CD4-positive, alpha-beta T cell (primary cell): ENCODE data around the gene TBX5. TPM values are rescaled to one million over a fixed set of nuclear protein-coding genes. Genes with fewer than 3 reads are reported as not detected.

Experiments used
- ATAC-seq: fragments of 200-7000 bp; cut with Tn5 transposase; one replicate; pipeline ENCODE4 v1.10.0; 2022; ENCODE audit warnings: mild to moderate bottlenecking; ENCODE audit not compliant: poor library complexity
- CTCF ChIA-PET: fragments of 350-600 bp; sonication (Branson Sonifier 250); formaldehyde crosslinking; loops from one replicate; lab custom pipeline; 2021; ENCODE audit warnings: antibody characterized with exemption, inconsistent platforms; lab: Charles Lee
- POLR2A ChIA-PET: fragments of 350-600 bp; sonication (Branson Sonifier 250); formaldehyde crosslinking; loops from one replicate; lab custom pipeline; 2021; ENCODE audit warnings: antibody characterized with exemption, inconsistent platforms; lab: Charles Lee
- DNase-seq, 14 experiments: peaks; one replicate each; pipeline ENCODE4 v3.0.0-alpha.2; 2013 to 2020; ENCODE audit warnings: mixed read lengths in 2 of 14
- H3K27ac ChIP-seq, 2 donors: one replicate each; pipeline versions ENCODE4 v1.5.1 to v1.7.0; 2013; ENCODE audit warnings: low read length in 2 of 2, low read depth in 1 of 2, mild to moderate bottlenecking in 1 of 2
- H3K27me3 ChIP-seq, 2 experiments: 1 replicate in 1 of 2; 2 replicates in 1 of 2; pipeline versions ENCODE4 v1.6.1 to v1.7.0; 2013; ENCODE audit warnings: low read length in 2 of 2, control low read depth in 1 of 2, mild to moderate bottlenecking in 1 of 2, moderate library complexity in 1 of 2; ENCODE audit not compliant: insufficient read depth in 2 of 2, control insufficient read depth in 1 of 2
- H3K36me3 ChIP-seq: one replicate; pipeline ENCODE4 v1.6.1; 2013; ENCODE audit warnings: low read length, control low read depth; ENCODE audit not compliant: insufficient read depth
- H3K4me1 ChIP-seq: one replicate; pipeline ENCODE4 v1.6.1; 2013; ENCODE audit warnings: low read length, control low read depth; ENCODE audit not compliant: insufficient read depth
- H3K4me3 ChIP-seq: one replicate; pipeline ENCODE4 v1.5.1; 2013; ENCODE audit warnings: mild to moderate bottlenecking, low read length, moderate library complexity
- H3K9me3 ChIP-seq, 2 experiments: 1 replicate in 1 of 2; 2 replicates in 1 of 2; pipeline versions ENCODE4 v1.6.1 to v1.7.0; 2013; ENCODE audit warnings: low read length in 2 of 2, mild to moderate bottlenecking in 2 of 2, control low read depth in 1 of 2, moderate library complexity in 1 of 2; ENCODE audit not compliant: control insufficient read depth in 1 of 2, insufficient read depth in 1 of 2
- H3K27ac Mint-ChIP-seq: one replicate; pipeline ENCODE4 v1.8.0; 2020; ENCODE audit warnings: mixed read lengths
- H3K27me3 Mint-ChIP-seq: one replicate; pipeline ENCODE4 v1.8.0; 2021; ENCODE audit warnings: mixed read lengths
- H3K36me3 Mint-ChIP-seq: one replicate; pipeline ENCODE4 v1.8.0; 2021; ENCODE audit warnings: low read depth, mixed read lengths
- H3K4me1 Mint-ChIP-seq: one replicate; pipeline ENCODE4 v1.8.0; 2021; ENCODE audit warnings: low read depth, mixed read lengths
- H3K4me3 Mint-ChIP-seq: one replicate; pipeline ENCODE4 v1.8.0; 2020; ENCODE audit warnings: mild to moderate bottlenecking, mixed read lengths
- H3K9me3 Mint-ChIP-seq: one replicate; pipeline ENCODE4 v1.8.0; 2020; ENCODE audit warnings: mixed read lengths
- CTCF ChIP-seq: fragments of 200-600 bp; IDR thresholded peaks from one replicate; pipeline ENCODE4 v1.8.0; 2022; ENCODE audit warnings: antibody characterized with exemption, mild to moderate bottlenecking
- intact Hi-C, 2 experiments: fragments of 100-400 bp; cut with DNase I in 1 of 2; cut with micrococcal nuclease in 1 of 2; formaldehyde crosslinking; loops; one replicate each; pipeline versions ENCODE4 v1.15.1 to v1.9.0; 2023 to 2025; cut with DNase I, micrococcal nuclease
- total RNA-seq, 174 experiments: library from RNA in 2 of 174; stranded (reverse) in 2 of 174; gene quantifications; one replicate each; pipeline ENCODE4 v1.2.3 and lab custom pipeline; 2021 to 2026

Gene TBX5
- total RNA-seq, 2 experiments from 2014 or later, result not detected

- no peak for TF ChIP-seq CTCF
- ChIA-PET CTCF (no interaction called here), POLR2A (no interaction called here)
- DNase-seq (no peak), ATAC-seq (no peak)
- Mint-ChIP-seq H3K9me3 (no peaks in the 10 kb centered on the region), H3K27me3 (peaks cover 73% of the 10 kb centered on the region), H3K27ac (no peak overlapping the region), H3K4me3 (no peak overlapping the region), H3K4me1 (no peaks in the 10 kb centered on the region), H3K36me3 (no peaks in the 10 kb centered on the region)
- Histone ChIP-seq H3K27ac (no peak overlapping the region), H3K4me3 (no peak overlapping the region), H3K9me3 (peaks cover 0 to 7% of the 10 kb centered on the region in 2 experiments), H3K27me3 (peaks cover 47 to 59% of the 10 kb centered on the region in 2 experiments), H3K4me1 (no peaks in the 10 kb centered on the region), H3K36me3 (no peaks in the 10 kb centered on the region)
- intact Hi-C loops, result no loop called here
Observed at GRCh38 chr12:114392909-114393308, 13.0 kb downstream of the TBX5 start.

- H3K4me1 ChIP-seq, result no peaks in the 10 kb centered on the region
- H3K36me3 ChIP-seq, result no peaks in the 10 kb centered on the region
- Mint-ChIP-seq H3K36me3 (no peaks in the 10 kb centered on the region), H3K4me3 (no peak overlapping the region), H3K27me3 (peaks cover 66% of the 10 kb centered on the region), H3K9me3 (no peaks in the 10 kb centered on the region), H3K27ac (no peak overlapping the region), H3K4me1 (no peaks in the 10 kb centered on the region)
- TF ChIP-seq CTCF, result no peak
- ChIA-PET CTCF (no interaction called here), POLR2A (no interaction called here)
- peaks cover 30 to 41% of the 10 kb centered on the region in 2 experiments for H3K27me3 ChIP-seq
- no peak overlapping the region for H3K4me3 ChIP-seq
- no peaks in the 10 kb centered on the region for H3K9me3 ChIP-seq
- ATAC-seq, result no peak
- DNase-seq, result no peak
- intact Hi-C loops, result no loop called here
- H3K27ac ChIP-seq, result no peak overlapping the region
Observed at GRCh38 chr12:114391088-114391487, 14.9 kb downstream of the TBX5 start.

- DNase-seq (no peak), ATAC-seq (no peak)
- Mint-ChIP-seq H3K4me1 (no peaks in the 10 kb centered on the region), H3K36me3 (no peaks in the 10 kb centered on the region), H3K27ac (no peak overlapping the region), H3K27me3 (peaks cover 36% of the 10 kb centered on the region), H3K4me3 (no peak overlapping the region), H3K9me3 (no peaks in the 10 kb centered on the region)
- ChIA-PET CTCF (no interaction called here), POLR2A (no interaction called here)
- intact Hi-C loops, result no loop called here
- Histone ChIP-seq H3K9me3 (peaks cover 0 to 6% of the 10 kb centered on the region in 2 experiments), H3K4me3 (no peak overlapping the region), H3K27me3 (peaks cover 0 to 3% of the 10 kb centered on the region in 2 experiments), H3K27ac (no peak overlapping the region), H3K36me3 (no peaks in the 10 kb centered on the region), H3K4me1 (no peaks in the 10 kb centered on the region)
- no peak for TF ChIP-seq CTCF
Observed at GRCh38 chr12:114384739-114385138, 21.2 kb downstream of the TBX5 start.
